IMR-90 (cell line): ENCODE results near the gene VPS54. TPM values are rescaled to one million over a fixed set of nuclear protein-coding genes. Genes with fewer than 3 reads are reported as not detected.

Experiments used
- ATAC-seq: fragments of 200-7000 bp; cut with Tn5 transposase; 2 replicates; pipeline ENCODE4 v1.9.1; 2020; ENCODE audit warnings: low read depth, mild to moderate bottlenecking, moderate library complexity
- BruUV-seq: library from RNA; stranded (reverse); fragments of 400-500 nt; replicated peaks from 2 replicates; lab custom pipeline; 2021; lab: Mats Ljungman, UMichigan
- CTCF ChIA-PET: fragments of 300-600 bp; formaldehyde crosslinking; extraction: SDS; loops from one replicate; lab custom pipeline; 2021; ENCODE audit warnings: antibody characterized with exemption; lab: Yijun Ruan, JAX
- POLR2A ChIA-PET: fragments of 300-600 bp; sonication (Branson Sonifier 250); formaldehyde crosslinking; loops from one replicate; lab custom pipeline; 2022; ENCODE audit warnings: antibody characterized with exemption; ENCODE audit not compliant: unreplicated experiment; lab: Charles Lee
- DNase-seq: peaks from one replicate; pipeline ENCODE4 v3.0.0; 2013
- H2AFZ ChIP-seq: replicated peaks from 2 replicates; pipeline ENCODE3; 2013; ENCODE audit warnings: low read length, mild to moderate bottlenecking; ENCODE audit not compliant: poor library complexity
- H2AK5ac ChIP-seq: 2 replicates; pipeline ENCODE4 v1.6.1; 2013; ENCODE audit warnings: low read depth, low read length, inconsistent platforms
- H2AK9ac ChIP-seq: replicated peaks from 2 replicates; pipeline ENCODE3; 2013; ENCODE audit warnings: mild to moderate bottlenecking, low read depth, low read length, moderate library complexity; ENCODE audit not compliant: poor library complexity
- H2BK120ac ChIP-seq: 2 replicates; pipeline ENCODE4 v1.6.1; 2013; ENCODE audit warnings: low read depth, low read length, inconsistent platforms
- H2BK15ac ChIP-seq: 3 replicates; pipeline ENCODE4 v1.6.1; 2013; ENCODE audit warnings: low read depth, low read length, inconsistent platforms
- H2BK20ac ChIP-seq: 2 replicates; pipeline ENCODE4 v1.6.1; 2013; ENCODE audit warnings: low read depth, mild to moderate bottlenecking, inconsistent platforms, low read length, moderate library complexity
- H2BK5ac ChIP-seq: 2 replicates; pipeline ENCODE4 v1.6.1; 2013; ENCODE audit warnings: mild to moderate bottlenecking, low read depth, low read length, inconsistent platforms; ENCODE audit not compliant: poor library complexity, severe bottlenecking
- H3K14ac ChIP-seq: replicated peaks from 2 replicates; pipeline ENCODE4 v1.6.1; 2013; ENCODE audit warnings: low read depth, low read length, inconsistent platforms
- H3K18ac ChIP-seq: 2 replicates; pipeline ENCODE4 v1.6.1; 2013; ENCODE audit warnings: low read depth, low read length, control low read depth
- H3K23ac ChIP-seq: 2 replicates; pipeline ENCODE4 v1.6.1; 2013; ENCODE audit warnings: low read depth, low read length, inconsistent platforms
- H3K27ac ChIP-seq: 2 replicates; pipeline ENCODE4 v1.5.1; 2013; ENCODE audit warnings: mild to moderate bottlenecking, control low read depth, low read length; ENCODE audit not compliant: insufficient read depth
- H3K27me3 ChIP-seq: 2 replicates; pipeline ENCODE4 v1.6.1; 2013; ENCODE audit warnings: low read length; ENCODE audit not compliant: control insufficient read depth, insufficient read depth
- H3K36me3 ChIP-seq: 2 replicates; pipeline ENCODE4 v1.6.1; 2013; ENCODE audit warnings: low read length, mixed read lengths; ENCODE audit not compliant: control insufficient read depth, insufficient read depth
- H3K4ac ChIP-seq: 2 replicates; pipeline ENCODE4 v1.6.1; 2013; ENCODE audit warnings: low read depth, low read length, inconsistent platforms
- H3K4me1 ChIP-seq: 2 replicates; pipeline ENCODE4 v1.6.1; 2013; ENCODE audit warnings: low read length, mixed read lengths; ENCODE audit not compliant: control insufficient read depth, insufficient read depth
- H3K4me2 ChIP-seq: 2 replicates; pipeline ENCODE4 v1.6.1; 2013; ENCODE audit warnings: low read depth, mild to moderate bottlenecking, control low read depth, low read length, moderate library complexity
- H3K4me3 ChIP-seq: 2 replicates; pipeline ENCODE4 v1.5.1; 2013; ENCODE audit warnings: low read depth, mild to moderate bottlenecking, control low read depth, low read length, moderate library complexity; ENCODE audit not compliant: insufficient read depth
- H3K56ac ChIP-seq: 2 replicates; pipeline ENCODE4 v1.6.1; 2013; ENCODE audit warnings: low read length, inconsistent platforms; ENCODE audit not compliant: insufficient read depth; ENCODE audit errors: extremely low read depth
- H3K79me1 ChIP-seq, 2 experiments: 2 replicates each; pipeline ENCODE4 v1.6.1; 2013; ENCODE audit warnings: low read length in 2 of 2, inconsistent platforms in 1 of 2, low read depth in 1 of 2
- H3K9ac ChIP-seq: 2 replicates; pipeline ENCODE4 v1.6.1; 2013; ENCODE audit warnings: low read depth, low read length, control low read depth
- H3K9me1 ChIP-seq: 2 replicates; pipeline ENCODE4 v1.6.1; 2013; ENCODE audit warnings: low read length, inconsistent platforms; ENCODE audit not compliant: insufficient read depth
- H3K9me3 ChIP-seq: 2 replicates; pipeline ENCODE4 v1.6.1; 2013; ENCODE audit warnings: low read length; ENCODE audit not compliant: control insufficient read depth, insufficient read depth
- H4K20me1 ChIP-seq: 2 replicates; pipeline ENCODE4 v1.6.1; 2013; ENCODE audit warnings: low read length, inconsistent platforms; ENCODE audit not compliant: insufficient read depth
- H4K5ac ChIP-seq: 2 replicates; pipeline ENCODE4 v1.6.1; 2013; ENCODE audit warnings: mild to moderate bottlenecking, low read depth, low read length, control low read depth
- H4K8ac ChIP-seq, 2 experiments: 2 replicates each; pipeline ENCODE4 v1.6.1; 2013; ENCODE audit warnings: low read depth in 2 of 2, low read length in 2 of 2, control low read depth in 1 of 2, inconsistent platforms in 1 of 2
- H4K91ac ChIP-seq: 2 replicates; pipeline ENCODE4 v1.6.1; 2013; ENCODE audit warnings: low read depth, low read length, inconsistent platforms; ENCODE audit not compliant: insufficient read depth
- MXI1 ChIP-seq: IDR thresholded peaks from 2 replicates; pipeline ENCODE4 v1.6.1; 2012; ENCODE audit warnings: low read depth, mild to moderate bottlenecking, low read length, moderate library complexity, borderline replicate concordance
- NFE2L2 ChIP-seq: fragments of 150-350 bp; IDR thresholded peaks from 2 replicates; pipeline ENCODE4 v1.6.1; 2016; ENCODE audit warnings: low read depth, mild to moderate bottlenecking, low read length
- POLR2A ChIP-seq: IDR thresholded peaks from 2 replicates; pipeline ENCODE4 v1.6.1; 2012; ENCODE audit warnings: mild to moderate bottlenecking, low read depth, low read length
- WGBS, 2 experiments: methylation state at CpG; one replicate each; pipeline versions ENCODE4 v1.1.5 to v1.1.7; 2013; ENCODE audit warnings: missing lambda C conversion rate in 2 of 2; ENCODE audit not compliant: insufficient read length in 1 of 2; ENCODE audit errors: extremely low coverage in 2 of 2; 5-methylcytosine and 5-hydroxymethylcytosine counted together
- dilution Hi-C: fragments of 300-500 bp; cut with HindIII; formaldehyde crosslinking; loops from one replicate; pipeline ENCODE4 v1.14.3; 2018; ENCODE audit warnings: low sequenced_read_pairs; ENCODE audit not compliant: unreplicated experiment
- in situ Hi-C: fragments of 300-500 bp; cut with MboI; formaldehyde crosslinking; loops from 3 replicates; pipeline ENCODE4 v1.14.3; 2019; ENCODE audit warnings: low sequenced_read_pairs, inconsistent platforms, mixed read lengths
- intact Hi-C: fragments of 100-400 bp; cut with micrococcal nuclease; formaldehyde crosslinking; loops from 2 replicates; pipeline ENCODE4 v1.10.0; 2022
- polyA plus RNA-seq, 3 experiments: library from polyadenylated mRNA; depleted of rRNA; stranded (reverse); fragments of >200 nt; gene quantifications; 2 replicates each; pipeline ENCODE4 v1.2.3, GENCODE V29; 2012; ENCODE audit warnings: low replicate concordance in 1 of 3
- total RNA-seq: library from RNA; depleted of rRNA; stranded (reverse); fragments of >200 nt; gene quantifications from 2 replicates; pipeline ENCODE4 v1.2.3, GENCODE V29; 2012

Gene VPS54
- total and polyA plus RNA-seq, 2 of the 4 experiments (the other 2 are of a cell fraction), result 7.1 to 18.1 TPM

- Histone ChIP-seq H4K20me1 (no peaks in the 10 kb centered on the region), H3K4me3 (no peak overlapping the region), H2BK5ac (no peak overlapping the region), H3K9me3 (no peaks in the 10 kb centered on the region), H2AK5ac (no peak overlapping the region), H3K4ac (no peak overlapping the region), H2BK15ac (no peak overlapping the region), H4K8ac (no peak overlapping the region), H4K5ac (no peak overlapping the region), H2AK9ac (no peak overlapping the region), H2BK20ac (no peak overlapping the region), H2AFZ (no peak overlapping the region), H3K9me1 (no peaks in the 10 kb centered on the region), H3K56ac (no peak overlapping the region), H3K4me1 (no peaks in the 10 kb centered on the region), H2BK120ac (no peak overlapping the region), H4K91ac (no peak overlapping the region), H3K79me1 (no peaks in the 10 kb centered on the region), H3K27me3 (peaks cover 4% of the 10 kb centered on the region), H3K4me2 (no peak overlapping the region), H3K18ac (no peak overlapping the region), H3K14ac (no peak overlapping the region), H3K9ac (no peak overlapping the region), H3K23ac (no peak overlapping the region), H3K27ac (no peak overlapping the region), H3K36me3 (no peaks in the 10 kb centered on the region)
- ChIA-PET POLR2A (no interaction called here), CTCF (no interaction called here)
- TF ChIP-seq MXI1 (no peak), NFE2L2 (no peak), POLR2A (no peak)
- no CpG with 5 or more reads among the region's 4 CpGs for WGBS, 2 experiments
- intact Hi-C loops (loop anchor here (10.0 kb wide), 1 partner anchor 820 kb away; no protein-coding TSS in a partner anchor), in situ Hi-C loops (loop anchor here (5.0 kb wide), 1 partner anchor 433 kb away; no protein-coding TSS in a partner anchor), dilution Hi-C loops (loop anchor here (25.0 kb wide), 1 partner anchor 258 kb away; no protein-coding TSS in a partner anchor)
- ATAC-seq, result no peak
- BruUV-seq, result no TSS peak
- DNase-seq, result no peak
These were observed 35.1 kb upstream of the VPS54 start for GRCh38 chr2:64054161-64054915.
